ENCODE data around the gene PROSER3. TPM values are rescaled to one million over a fixed set of nuclear protein-coding genes. Genes with fewer than 3 reads are reported as not detected.

The PROSER3 gene
- total and polyA plus RNA-seq, 2 of the 13 experiments (the other 11 are each of a cell fraction or from before 2014, with no cell fraction given), result 5.1 to 5.7 TPM

- TF ChIP-seq, protein P1, sequence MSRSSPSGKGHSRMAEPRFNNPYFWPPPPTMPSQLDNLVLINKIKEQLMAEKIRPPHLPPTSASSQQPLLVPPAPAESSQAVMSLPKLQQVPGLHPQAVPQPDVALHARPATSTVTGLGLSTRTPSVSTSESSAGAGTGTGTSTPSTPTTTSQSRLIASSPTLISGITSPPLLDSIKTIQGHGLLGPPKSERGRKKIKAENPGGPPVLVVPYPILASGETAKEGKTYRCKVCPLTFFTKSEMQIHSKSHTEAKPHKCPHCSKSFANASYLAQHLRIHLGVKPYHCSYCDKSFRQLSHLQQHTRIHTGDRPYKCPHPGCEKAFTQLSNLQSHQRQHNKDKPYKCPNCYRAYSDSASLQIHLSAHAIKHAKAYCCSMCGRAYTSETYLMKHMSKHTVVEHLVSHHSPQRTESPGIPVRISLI (CRISPR knock-in tag; IDR thresholded peaks at IDR 0.05; ENCODE audit: borderline replicate concordance), result no peak
- TF ChIP-seq PHF21A (CRISPR knock-in tag; IDR thresholded peaks at IDR 0.05), result peak; percentile 86
- peak; percentile 51 for TF ChIP-seq HNRNPLL (IDR thresholded peaks at IDR 0.05; ENCODE audit: low read depth, low read length, poor library complexity, severe bottlenecking)
- TF ChIP-seq NONO (IDR thresholded peaks at IDR 0.05), result no peak
- peak; percentile 77 for TF ChIP-seq NONO (CRISPR knock-in tag; conservative IDR thresholded peaks at IDR 0.05)
- peak; percentile 96 for TF ChIP-seq PAXIP1 (CRISPR knock-in tag; conservative IDR thresholded peaks at IDR 0.05)
- TF ChIP-seq FOXP4 (CRISPR knock-in tag; IDR thresholded peaks at IDR 0.05), result peak; percentile 58
- 0 out of 2 replicates have a peak, but pooled peaks have one; percentile 20 for TF ChIP-seq ZNF563 (CRISPR knock-in tag; IDR thresholded peaks at IDR 0.05)
- TF ChIP-seq HOXA5 (CRISPR knock-in tag; IDR thresholded peaks at IDR 0.05), result no peak
- peak; percentile 27; the same call in 1 of the 2 replicates for TF ChIP-seq ZIK1 (CRISPR knock-in tag; IDR thresholded peaks at IDR 0.05; ENCODE audit: borderline replicate concordance, low read depth)
- TF ChIP-seq HDAC1 (CRISPR knock-in tag; IDR thresholded peaks at IDR 0.05), result peak; percentile 64
- no peak for TF ChIP-seq GABPA (IDR thresholded peaks at IDR 0.05; ENCODE audit: low read depth, low read length)
- peak; percentile 64 for TF ChIP-seq GABPA (CRISPR knock-in tag; IDR thresholded peaks at IDR 0.05; ENCODE audit: low read depth)
- peak; percentile 63; the same call in 1 of the 2 replicates for TF ChIP-seq FOXO1 (CRISPR knock-in tag; IDR thresholded peaks at IDR 0.05)
- TF ChIP-seq, protein P2, sequence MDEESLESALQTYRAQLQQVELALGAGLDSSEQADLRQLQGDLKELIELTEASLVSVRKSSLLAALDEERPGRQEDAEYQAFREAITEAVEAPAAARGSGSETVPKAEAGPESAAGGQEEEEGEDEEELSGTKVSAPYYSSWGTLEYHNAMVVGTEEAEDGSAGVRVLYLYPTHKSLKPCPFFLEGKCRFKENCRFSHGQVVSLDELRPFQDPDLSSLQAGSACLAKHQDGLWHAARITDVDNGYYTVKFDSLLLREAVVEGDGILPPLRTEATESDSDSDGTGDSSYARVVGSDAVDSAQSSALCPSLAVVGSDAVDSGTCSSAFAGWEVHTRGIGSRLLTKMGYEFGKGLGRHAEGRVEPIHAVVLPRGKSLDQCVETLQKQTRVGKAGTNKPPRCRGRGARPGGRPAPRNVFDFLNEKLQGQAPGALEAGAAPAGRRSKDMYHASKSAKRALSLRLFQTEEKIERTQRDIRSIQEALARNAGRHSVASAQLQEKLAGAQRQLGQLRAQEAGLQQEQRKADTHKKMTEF (CRISPR knock-in tag; IDR thresholded peaks at IDR 0.05), result peak; percentile 70
- TF ChIP-seq ZNF350 (CRISPR knock-in tag; IDR thresholded peaks at IDR 0.05; ENCODE audit: borderline replicate concordance, low read depth), result 0 out of 2 replicates have a peak, but pooled peaks have one; percentile 18
- TF ChIP-seq ZNF224 (CRISPR knock-in tag; IDR thresholded peaks at IDR 0.05), result peak; percentile 66; the same call in 1 of the 2 replicates
- TF ChIP-seq ZNF292 (CRISPR knock-in tag; IDR thresholded peaks at IDR 0.05; ENCODE audit: borderline replicate concordance, low read depth), result peak; percentile 55
- TF ChIP-seq ZBTB38 (CRISPR knock-in tag; IDR thresholded peaks at IDR 0.05), result peak; percentile 11
- TF ChIP-seq, protein P3, sequence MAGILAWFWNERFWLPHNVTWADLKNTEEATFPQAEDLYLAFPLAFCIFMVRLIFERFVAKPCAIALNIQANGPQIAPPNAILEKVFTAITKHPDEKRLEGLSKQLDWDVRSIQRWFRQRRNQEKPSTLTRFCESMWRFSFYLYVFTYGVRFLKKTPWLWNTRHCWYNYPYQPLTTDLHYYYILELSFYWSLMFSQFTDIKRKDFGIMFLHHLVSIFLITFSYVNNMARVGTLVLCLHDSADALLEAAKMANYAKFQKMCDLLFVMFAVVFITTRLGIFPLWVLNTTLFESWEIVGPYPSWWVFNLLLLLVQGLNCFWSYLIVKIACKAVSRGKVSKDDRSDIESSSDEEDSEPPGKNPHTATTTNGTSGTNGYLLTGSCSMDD (CRISPR knock-in tag; IDR thresholded peaks at IDR 0.05), result no peak
Measured at GRCh38 chr19:35812220-35813042, 54.5 kb downstream of the PROSER3 start, which contains the start of gene PRODH2 (continued).

All from HepG2 (cell line).